HFFc6 (cell line): ENCODE data around the gene AFDN. TPM values are rescaled to one million over a fixed set of nuclear protein-coding genes. Genes with fewer than 3 reads are reported as not detected.

Experiments used
- DNase-seq: peaks from one replicate; pipeline ENCODE4 v3.0.0-alpha.2; 2018
- H3K27ac Mint-ChIP-seq: 2 replicates; pipeline ENCODE4 v1.8.0; 2020; ENCODE audit warnings: mild to moderate bottlenecking, mixed read lengths
- H3K27me3 Mint-ChIP-seq: 2 replicates; pipeline ENCODE4 v1.8.0; 2021; ENCODE audit warnings: mild to moderate bottlenecking, moderate library complexity, mixed read lengths; ENCODE audit not compliant: insufficient read depth
- H3K36me3 Mint-ChIP-seq: 2 replicates; pipeline ENCODE4 v1.8.0; 2021; ENCODE audit warnings: low read depth, mixed read lengths
- H3K4me1 Mint-ChIP-seq: 2 replicates; pipeline ENCODE4 v1.8.0; 2020; ENCODE audit warnings: low read depth, mixed read lengths
- H3K4me3 Mint-ChIP-seq: 2 replicates; pipeline ENCODE4 v1.8.0; 2020; ENCODE audit warnings: mild to moderate bottlenecking, moderate library complexity, mixed read lengths
- H3K9me3 Mint-ChIP-seq: 2 replicates; pipeline ENCODE4 v1.8.0; 2020; ENCODE audit warnings: mild to moderate bottlenecking, mixed read lengths
- CTCF ChIP-seq: fragments of 200-600 bp; sonication (generic); IDR thresholded peaks from 2 replicates; pipeline ENCODE4 v1.5.0; 2021; ENCODE audit warnings: antibody characterized with exemption, mild to moderate bottlenecking
- total RNA-seq, 6 experiments: library from RNA; stranded (reverse); fragmentation: NEBNext Ultra II Directional; extraction: Animal tissue kit (Norgen Biotek cat#: 25700); gene quantifications; 2 replicates in 1 of 6; 3 replicates in 5 of 6; pipeline ENCODE4 v1.2.3, GENCODE V29; 2021

Gene AFDN
- total RNA-seq, 6 experiments from 2014 or later = 16.1 to 20.3 (median 17.4) TPM

GRCh38 chr6:167797476-167798265 lies 29.0 kb upstream of the AFDN start:
- H3K36me3 Mint-ChIP-seq = no peaks in the 10 kb centered on the region
- TF ChIP-seq CTCF = no peak
- no peak for DNase-seq

GRCh38 chr6:167798453-167798852 lies 28.3 kb upstream of the AFDN start:
- Mint-ChIP-seq H3K9me3 (peaks cover 4% of the 10 kb centered on the region; the same call in 1 of the 2 replicates), H3K27me3 (peaks cover 14% of the 10 kb centered on the region)
- TF ChIP-seq CTCF = no peak

More at GRCh38 chr6:167797476-167798265, 29.0 kb upstream of the AFDN start:
- Mint-ChIP-seq H3K4me3 (no peak overlapping the region), H3K27me3 (peaks cover 11% of the 10 kb centered on the region), H3K27ac (no peak overlapping the region), H3K4me1 (no peaks in the 10 kb centered on the region), H3K9me3 (peaks cover 4% of the 10 kb centered on the region; the same call in 1 of the 2 replicates)

DNA sequence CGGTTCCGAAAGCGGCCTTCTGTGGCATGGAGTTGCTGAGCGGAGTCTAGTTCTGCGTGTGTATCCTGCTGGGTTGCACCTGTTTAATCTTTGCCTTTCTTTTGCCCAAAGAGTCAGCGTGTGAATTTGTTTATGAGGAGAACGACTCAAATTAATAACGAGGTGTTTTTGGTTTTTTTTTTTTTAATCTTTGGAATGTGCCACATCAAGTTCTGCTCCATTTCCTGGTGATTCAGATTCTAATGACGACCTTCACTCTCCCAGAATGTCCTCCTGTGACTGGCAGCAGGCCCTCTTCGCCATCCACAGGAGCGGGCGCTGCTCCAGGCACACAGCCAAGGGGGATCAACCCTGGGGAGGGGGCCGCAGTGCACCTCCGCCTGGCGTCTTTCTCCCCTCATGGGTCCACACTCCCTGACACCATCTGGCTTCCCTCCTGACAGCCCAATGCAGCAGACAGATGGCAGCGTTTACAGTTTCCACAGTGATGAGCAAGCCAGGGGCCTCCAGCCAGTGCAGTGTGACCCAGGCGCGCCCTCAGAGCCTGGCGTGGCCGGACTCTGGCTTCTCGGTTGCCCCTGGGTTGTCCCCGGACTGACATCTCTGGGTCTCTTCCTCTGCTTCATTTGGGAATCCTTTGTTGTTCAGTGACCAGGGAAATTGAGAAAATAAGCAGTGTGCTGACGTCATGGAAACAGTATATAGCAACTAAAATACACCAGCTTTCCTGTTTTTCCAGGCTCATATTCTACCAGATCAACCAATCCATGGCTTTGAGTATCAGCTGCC lies 27.5 kb upstream of the AFDN start:
- Mint-ChIP-seq H3K36me3 (no peaks in the 10 kb centered on the region), H3K4me3 (no peak overlapping the region), H3K27ac (no peak overlapping the region), H3K9me3 (peaks cover 4% of the 10 kb centered on the region; the same call in 1 of the 2 replicates), H3K27me3 (peaks cover 14% of the 10 kb centered on the region), H3K4me1 (no peaks in the 10 kb centered on the region)
- no peak for TF ChIP-seq CTCF
- no peak for DNase-seq

More at GRCh38 chr6:167798453-167798852, 28.3 kb upstream of the AFDN start:
- H3K4me1 Mint-ChIP-seq = no peaks in the 10 kb centered on the region
- no peak overlapping the region for H3K4me3 Mint-ChIP-seq
- DNase-seq = no peak
- no peaks in the 10 kb centered on the region for H3K36me3 Mint-ChIP-seq
- H3K27ac Mint-ChIP-seq = no peak overlapping the region

- DNase-seq = no peak
Observed at GRCh38 chr6:167800549-167800948, 26.2 kb upstream of the AFDN start.

DNA sequence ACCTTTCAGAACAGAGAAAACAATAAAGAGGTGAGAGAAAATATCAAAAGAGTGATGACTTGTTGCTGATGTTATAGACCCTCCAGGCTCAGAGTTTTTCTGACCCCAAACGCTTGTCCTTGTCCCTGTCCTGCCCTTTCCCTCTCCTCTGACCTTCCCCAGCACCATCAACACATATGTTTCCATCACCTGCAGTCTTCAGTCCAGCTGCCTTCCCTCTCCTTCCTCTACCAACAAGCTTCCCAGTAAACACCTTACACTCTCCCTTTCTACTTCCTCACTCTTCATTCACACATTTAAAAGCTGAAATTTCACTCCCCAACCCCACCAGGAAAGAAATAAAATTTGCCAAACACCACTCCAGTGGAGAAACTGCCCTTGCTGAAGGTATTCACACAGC lies 25.4 kb upstream of the AFDN start:
- Mint-ChIP-seq H3K9me3 (no peaks in the 10 kb centered on the region), H3K27ac (no peak overlapping the region), H3K4me3 (no peak overlapping the region), H3K36me3 (no peaks in the 10 kb centered on the region), H3K27me3 (peaks cover 10% of the 10 kb centered on the region), H3K4me1 (no peaks in the 10 kb centered on the region)
- no peak for DNase-seq
- no peak for TF ChIP-seq CTCF

More at GRCh38 chr6:167800549-167800948, 26.2 kb upstream of the AFDN start:
- H3K27ac Mint-ChIP-seq = no peak overlapping the region
- peaks cover 3% of the 10 kb centered on the region; the same call in 1 of the 2 replicates for H3K9me3 Mint-ChIP-seq
- no peak for TF ChIP-seq CTCF
- H3K27me3 Mint-ChIP-seq = peaks cover 12% of the 10 kb centered on the region
- no peak overlapping the region for H3K4me3 Mint-ChIP-seq
- H3K4me1 Mint-ChIP-seq = no peaks in the 10 kb centered on the region
- H3K36me3 Mint-ChIP-seq = no peaks in the 10 kb centered on the region
